PC-3 (cell line): ENCODE data around the gene TNPO3. TPM values are rescaled to one million over a fixed set of nuclear protein-coding genes. Genes with fewer than 3 reads are reported as not detected.
"Not testable (repeated sequence)": the region's sequence is repeated elsewhere in the genome, so short reads cannot be mapped to it uniquely, and the experiment has no call there.

ENCODE experiments used
- ATAC-seq: fragments of 200-7000 bp; cut with Tn5 transposase; 2 replicates; pipeline ENCODE4 v1.9.1; 2020; ENCODE audit warnings: mild to moderate bottlenecking, moderate library complexity
- BruUV-seq: library from RNA; stranded (reverse); fragments of 400-500 nt; replicated peaks from 2 replicates; lab custom pipeline; 2021; lab: Mats Ljungman, UMichigan
- CTCF ChIA-PET: fragments of 300-600 bp; sonication (Branson Sonifier 250); formaldehyde crosslinking; loops from one replicate; lab custom pipeline; 2022; ENCODE audit warnings: antibody characterized with exemption; lab: Charles Lee
- POLR2A ChIA-PET: fragments of 300-600 bp; sonication (Branson Sonifier 250); formaldehyde crosslinking; loops from one replicate; lab custom pipeline; 2022; ENCODE audit warnings: antibody characterized with exemption; ENCODE audit not compliant: unreplicated experiment; lab: Charles Lee
- DNase-seq: peaks from one replicate; pipeline ENCODE4 v3.0.0-alpha.2; 2015
- H2AFZ ChIP-seq: fragments of 300-600 bp; sonication (generic); 2 replicates; pipeline ENCODE4 v1.6.0; 2016; ENCODE audit warnings: antibody characterized with exemption, low read length
- H3F3A ChIP-seq: fragments of 300-600 bp; sonication (generic); one replicate; pipeline ENCODE4 v1.6.0; 2017; ENCODE audit warnings: antibody characterized with exemption, low read length, control low read depth, mild to moderate bottlenecking; ENCODE audit not compliant: unreplicated experiment
- H3K27ac ChIP-seq: fragments of 300-600 bp; sonication (generic); 2 replicates; pipeline ENCODE4 v1.5.1; 2016; ENCODE audit warnings: mild to moderate bottlenecking, low read length
- H3K27me3 ChIP-seq: fragments of 300-600 bp; sonication (generic); 2 replicates; pipeline ENCODE4 v1.6.1; 2016; ENCODE audit warnings: low read length, mixed read lengths
- H3K36me3 ChIP-seq: fragments of 300-600 bp; sonication (generic); 2 replicates; pipeline ENCODE4 v1.6.1; 2016; ENCODE audit warnings: low read depth, mixed run types, low read length, mixed read lengths
- H3K4me1 ChIP-seq: fragments of 300-600 bp; sonication (generic); 2 replicates; pipeline ENCODE4 v1.5.1; 2016; ENCODE audit warnings: low read length; ENCODE audit not compliant: insufficient read depth
- H3K4me2 ChIP-seq: fragments of 300-600 bp; sonication (generic); 2 replicates; pipeline ENCODE4 v1.6.0; 2016; ENCODE audit warnings: low read length
- H3K4me3 ChIP-seq: fragments of 300-600 bp; sonication (generic); 2 replicates; pipeline ENCODE4 v1.5.1; 2016; ENCODE audit warnings: mild to moderate bottlenecking, low read length, mixed read lengths
- H3K79me2 ChIP-seq: fragments of 300-600 bp; sonication (generic); 2 replicates; pipeline ENCODE4 v1.6.1; 2017; ENCODE audit warnings: low read length, mixed read lengths
- H3K9ac ChIP-seq: fragments of 300-600 bp; sonication (generic); 2 replicates; pipeline ENCODE4 v1.6.0; 2016; ENCODE audit warnings: mild to moderate bottlenecking, low read length
- H3K9me2 ChIP-seq: fragments of 300-600 bp; sonication (generic); replicated peaks from 2 replicates; pipeline ENCODE4 v1.6.1; 2016; ENCODE audit warnings: mixed run types, low read length, mixed read lengths
- H3K9me3 ChIP-seq: fragments of 300-600 bp; sonication (generic); 2 replicates; pipeline ENCODE4 v1.6.1; 2016; ENCODE audit warnings: low read length, mixed read lengths
- H4K20me1 ChIP-seq: fragments of 300-600 bp; sonication (generic); 2 replicates; pipeline ENCODE4 v1.6.1; 2016; ENCODE audit warnings: low read length, mixed read lengths
- EZH2 ChIP-seq: fragments of 300-600 bp; sonication (generic); IDR thresholded peaks from one replicate; pipeline ENCODE4 v1.6.1; 2017; ENCODE audit warnings: antibody characterized with exemption, mild to moderate bottlenecking, low read length; ENCODE audit not compliant: unreplicated experiment
- EZH2phosphoT487 ChIP-seq: fragments of 300-600 bp; sonication (generic); IDR thresholded peaks from 2 replicates; pipeline ENCODE4 v1.6.1; 2018; ENCODE audit warnings: mild to moderate bottlenecking, antibody characterized with exemption, low read length, borderline replicate concordance
- intact Hi-C: fragments of 100-400 bp; cut with micrococcal nuclease; formaldehyde crosslinking; loops from 2 replicates; pipeline ENCODE4 v1.9.0; 2023
- total RNA-seq: library from RNA; depleted of rRNA; stranded (reverse); fragments of >200 nt; gene quantifications from 2 replicates; pipeline ENCODE4 v1.2.3, GENCODE V29; 2014
- TF ChIP-seq, protein P1 (sequence below): fragments of 300-600 bp; sonication (generic); conservative IDR thresholded peaks from 2 replicates; pipeline ENCODE4 v1.5.1; 2017; ENCODE audit warnings: antibody characterized with exemption, low read depth, mild to moderate bottlenecking, low read length

The TNPO3 gene
- total RNA-seq, 1 experiment from 2014 or later: 55.9 TPM

DNA sequence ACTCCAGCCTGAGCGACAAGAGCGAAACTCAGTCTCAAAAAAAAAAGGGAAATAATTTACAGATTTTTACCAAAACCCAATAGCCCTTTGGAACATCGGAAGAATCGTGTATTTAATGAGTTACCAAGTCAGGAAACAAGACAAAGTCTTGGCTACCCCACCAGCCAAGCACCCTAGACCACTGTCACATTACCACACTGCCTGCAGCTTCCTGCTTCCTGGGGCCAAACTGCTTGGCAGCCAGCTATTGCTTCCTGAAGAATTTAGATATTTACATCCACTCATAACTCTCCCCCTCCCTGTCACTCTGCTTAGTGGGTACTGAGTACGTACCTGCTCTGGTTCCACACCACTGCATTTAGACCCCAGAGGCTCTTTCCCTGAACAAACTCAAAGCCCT, 14.1 kb upstream of the TNPO3 start:
- no peaks in the 10 kb centered on the region for H3K36me3 ChIP-seq
- H3F3A ChIP-seq: no peaks in the 10 kb centered on the region
- H4K20me1 ChIP-seq: no peaks in the 10 kb centered on the region
- H2AFZ ChIP-seq: no peak overlapping the region
- POLR2A ChIA-PET: no interaction called here
- ATAC-seq (no peak), DNase-seq (no peak)
- CTCF ChIA-PET: no interaction called here
- BruUV-seq: no TSS peak
- H3K4me1 ChIP-seq: peaks cover 11% of the 10 kb centered on the region
- H3K9me3 ChIP-seq: no peaks in the 10 kb centered on the region
- intact Hi-C loops: loop anchor here (2.0 kb wide), 1 partner anchor 22 kb away; no protein-coding TSS in a partner anchor
- no peaks in the 10 kb centered on the region for H3K9me2 ChIP-seq
- H3K79me2 ChIP-seq: no peaks in the 10 kb centered on the region
- no peak overlapping the region for H3K9ac ChIP-seq
- no peak overlapping the region for H3K27ac ChIP-seq
- no peak overlapping the region for H3K4me2 ChIP-seq
- no peak overlapping the region for H3K4me3 ChIP-seq
- TF ChIP-seq EZH2phosphoT487 (no peak), EZH2 (no peak)
- TF ChIP-seq, protein P1, sequence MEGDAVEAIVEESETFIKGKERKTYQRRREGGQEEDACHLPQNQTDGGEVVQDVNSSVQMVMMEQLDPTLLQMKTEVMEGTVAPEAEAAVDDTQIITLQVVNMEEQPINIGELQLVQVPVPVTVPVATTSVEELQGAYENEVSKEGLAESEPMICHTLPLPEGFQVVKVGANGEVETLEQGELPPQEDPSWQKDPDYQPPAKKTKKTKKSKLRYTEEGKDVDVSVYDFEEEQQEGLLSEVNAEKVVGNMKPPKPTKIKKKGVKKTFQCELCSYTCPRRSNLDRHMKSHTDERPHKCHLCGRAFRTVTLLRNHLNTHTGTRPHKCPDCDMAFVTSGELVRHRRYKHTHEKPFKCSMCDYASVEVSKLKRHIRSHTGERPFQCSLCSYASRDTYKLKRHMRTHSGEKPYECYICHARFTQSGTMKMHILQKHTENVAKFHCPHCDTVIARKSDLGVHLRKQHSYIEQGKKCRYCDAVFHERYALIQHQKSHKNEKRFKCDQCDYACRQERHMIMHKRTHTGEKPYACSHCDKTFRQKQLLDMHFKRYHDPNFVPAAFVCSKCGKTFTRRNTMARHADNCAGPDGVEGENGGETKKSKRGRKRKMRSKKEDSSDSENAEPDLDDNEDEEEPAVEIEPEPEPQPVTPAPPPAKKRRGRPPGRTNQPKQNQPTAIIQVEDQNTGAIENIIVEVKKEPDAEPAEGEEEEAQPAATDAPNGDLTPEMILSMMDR: no peak
- H3K27me3 ChIP-seq: no peaks in the 10 kb centered on the region

GRCh38 chr7:129067943-129068548, 13.1 kb upstream of the TNPO3 start:
- CTCF ChIA-PET: no interaction called here
- DNase-seq (no peak), ATAC-seq (no peak)
- no peaks in the 10 kb centered on the region for H3K79me2 ChIP-seq
- H3K27me3 ChIP-seq: no peaks in the 10 kb centered on the region
- no peak overlapping the region for H3K9ac ChIP-seq
- H3K9me3 ChIP-seq: no peaks in the 10 kb centered on the region
- H3K27ac ChIP-seq: no peak overlapping the region
- no TSS peak for BruUV-seq
- no peak overlapping the region for H3K4me2 ChIP-seq
- POLR2A ChIA-PET: no interaction called here
- H3K36me3 ChIP-seq: no peaks in the 10 kb centered on the region
- no peak overlapping the region for H2AFZ ChIP-seq
- H3K9me2 ChIP-seq: no peaks in the 10 kb centered on the region
- H4K20me1 ChIP-seq: no peaks in the 10 kb centered on the region
- no peaks in the 10 kb centered on the region for H3F3A ChIP-seq
- TF ChIP-seq, protein P1: no peak
- no peak for TF ChIP-seq EZH2
- no peak for TF ChIP-seq EZH2phosphoT487
- H3K4me1 ChIP-seq: peaks cover 11% of the 10 kb centered on the region
- intact Hi-C loops: loop anchor here (2.0 kb wide), 1 partner anchor 23 kb away; no protein-coding TSS in a partner anchor
- no peak overlapping the region for H3K4me3 ChIP-seq

- BruUV-seq, H3K9me2 ChIP-seq, H2AFZ ChIP-seq, H3K79me2 ChIP-seq, H3K9ac ChIP-seq, H3F3A ChIP-seq, H3K4me2 ChIP-seq, ATAC-seq, H3K4me3 ChIP-seq, intact Hi-C loops, H3K36me3 ChIP-seq, DNase-seq, H3K27me3 ChIP-seq, H4K20me1 ChIP-seq, H3K9me3 ChIP-seq, H3K27ac ChIP-seq: not testable (repeated sequence)
- peaks cover 11% of the 10 kb centered on the region for H3K4me1 ChIP-seq
- CTCF ChIA-PET: interaction anchor here (1.3 kb wide), 1 partner anchor 24 kb away, joined by 3 read pairs; no protein-coding TSS in a partner anchor
- POLR2A ChIA-PET: interaction anchor here (0.7 kb wide), 1 partner anchor 81 kb away, joined by 3 read pairs; no protein-coding TSS in a partner anchor
Observed at GRCh38 chr7:129067132-129067561, 12.2 kb upstream of the TNPO3 start.
